Measurements from ENCODE around the gene HDHD2.

DNA sequence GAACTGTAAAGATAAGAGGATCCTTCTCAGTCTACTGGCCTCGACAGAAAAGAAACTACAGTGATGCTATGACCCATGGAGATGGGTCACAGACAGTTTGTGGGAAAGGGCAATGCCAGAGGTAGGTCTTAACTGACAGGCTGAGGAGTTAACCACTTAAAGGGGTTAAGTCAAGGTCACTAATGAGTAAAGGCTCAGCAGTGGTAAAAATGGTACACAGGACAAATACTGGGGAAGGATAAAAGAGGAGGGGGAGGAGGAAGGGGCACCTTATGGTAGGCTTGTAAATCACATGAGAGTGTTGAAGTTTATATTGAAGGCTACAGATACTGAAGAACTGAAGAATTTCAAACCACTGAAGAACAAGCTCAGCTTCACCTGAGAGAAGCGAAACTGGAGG lies 16.0 kb upstream of the HDHD2 start:
- TF ChIP-seq EGR1 (IDR thresholded peaks at IDR 0.05) = no peak
- TF ChIP-seq CEBPB (IDR thresholded peaks at IDR 0.05) = no peak
- TF ChIP-seq REST (IDR thresholded peaks at IDR 0.05; ENCODE audit: low read depth) = no peak
- TF ChIP-seq TCF12 (IDR thresholded peaks at IDR 0.05; ENCODE audit: low read depth) = no peak
- TF ChIP-seq NFIC (IDR thresholded peaks at IDR 0.05) = no peak
- TF ChIP-seq EP300 (IDR thresholded peaks at IDR 0.05; ENCODE audit: borderline replicate concordance) = no peak
- TF ChIP-seq TEAD4 (IDR thresholded peaks at IDR 0.05) = no peak
